ENCODE data around the gene C1orf185.

GRCh38 chr1:51158263-51158662, 56.2 kb downstream of the C1orf185 start:
- TF ChIP-seq CTCF (IDR thresholded peaks at IDR 0.05; ENCODE audit: insufficient read depth, low read length): no peak
- TF ChIP-seq, protein P1, sequence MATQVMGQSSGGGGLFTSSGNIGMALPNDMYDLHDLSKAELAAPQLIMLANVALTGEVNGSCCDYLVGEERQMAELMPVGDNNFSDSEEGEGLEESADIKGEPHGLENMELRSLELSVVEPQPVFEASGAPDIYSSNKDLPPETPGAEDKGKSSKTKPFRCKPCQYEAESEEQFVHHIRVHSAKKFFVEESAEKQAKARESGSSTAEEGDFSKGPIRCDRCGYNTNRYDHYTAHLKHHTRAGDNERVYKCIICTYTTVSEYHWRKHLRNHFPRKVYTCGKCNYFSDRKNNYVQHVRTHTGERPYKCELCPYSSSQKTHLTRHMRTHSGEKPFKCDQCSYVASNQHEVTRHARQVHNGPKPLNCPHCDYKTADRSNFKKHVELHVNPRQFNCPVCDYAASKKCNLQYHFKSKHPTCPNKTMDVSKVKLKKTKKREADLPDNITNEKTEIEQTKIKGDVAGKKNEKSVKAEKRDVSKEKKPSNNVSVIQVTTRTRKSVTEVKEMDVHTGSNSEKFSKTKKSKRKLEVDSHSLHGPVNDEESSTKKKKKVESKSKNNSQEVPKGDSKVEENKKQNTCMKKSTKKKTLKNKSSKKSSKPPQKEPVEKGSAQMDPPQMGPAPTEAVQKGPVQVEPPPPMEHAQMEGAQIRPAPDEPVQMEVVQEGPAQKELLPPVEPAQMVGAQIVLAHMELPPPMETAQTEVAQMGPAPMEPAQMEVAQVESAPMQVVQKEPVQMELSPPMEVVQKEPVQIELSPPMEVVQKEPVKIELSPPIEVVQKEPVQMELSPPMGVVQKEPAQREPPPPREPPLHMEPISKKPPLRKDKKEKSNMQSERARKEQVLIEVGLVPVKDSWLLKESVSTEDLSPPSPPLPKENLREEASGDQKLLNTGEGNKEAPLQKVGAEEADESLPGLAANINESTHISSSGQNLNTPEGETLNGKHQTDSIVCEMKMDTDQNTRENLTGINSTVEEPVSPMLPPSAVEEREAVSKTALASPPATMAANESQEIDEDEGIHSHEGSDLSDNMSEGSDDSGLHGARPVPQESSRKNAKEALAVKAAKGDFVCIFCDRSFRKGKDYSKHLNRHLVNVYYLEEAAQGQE (IDR thresholded peaks at IDR 0.05; ENCODE audit: insufficient replicate concordance, low read depth): no peak
- no peak for TF ChIP-seq POLR2AphosphoS5 (IDR thresholded peaks at IDR 0.05; ENCODE audit: low read depth)
- TF ChIP-seq GABPA (IDR thresholded peaks at IDR 0.05; ENCODE audit: low read depth): no peak
- TF ChIP-seq SPI1 (IDR thresholded peaks at IDR 0.05; ENCODE audit: borderline replicate concordance, low read depth): no peak

All from HL-60 (cell line).